ENCODE results near the gene SORBS2. TPM values are rescaled to one million over a fixed set of nuclear protein-coding genes. Genes with fewer than 3 reads are reported as not detected.
A peak's percentile ranks its signal among the peaks of the same experiment; 100 is the strongest.

The SORBS2 gene
- total RNA-seq, 1 experiment from 2014 or later = 44.5 TPM

DNA sequence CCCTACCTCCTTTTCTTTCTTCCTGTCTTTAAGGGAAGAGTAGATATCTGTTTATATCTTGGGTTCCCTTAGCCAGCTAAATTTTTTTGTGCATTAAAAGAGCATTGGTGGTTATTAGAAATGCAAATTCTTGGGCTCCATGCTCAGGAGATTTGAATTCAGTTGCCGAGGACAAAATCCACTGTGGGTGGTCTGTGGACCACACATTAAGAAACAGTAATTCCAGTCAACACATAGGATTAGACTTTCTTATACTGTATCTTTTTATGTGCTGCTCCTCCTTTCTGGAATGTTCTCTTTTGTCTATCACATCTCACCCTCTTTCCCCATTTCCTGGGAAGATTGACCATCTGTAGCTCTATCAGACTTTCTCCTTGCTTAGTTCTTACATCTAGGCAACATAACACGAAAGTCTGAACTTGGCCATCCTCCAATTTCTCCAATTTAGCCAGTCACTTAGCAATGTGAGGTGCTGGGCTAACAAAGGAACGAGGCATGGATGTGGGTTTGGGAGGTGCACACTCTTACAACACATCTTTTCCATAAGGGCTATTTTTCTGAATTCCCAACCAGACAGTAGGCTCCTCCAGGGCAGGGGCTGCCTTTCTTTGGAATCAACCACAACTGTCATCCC is 271.4 kb downstream of the SORBS2 start (continued):
- TF ChIP-seq, protein P1, sequence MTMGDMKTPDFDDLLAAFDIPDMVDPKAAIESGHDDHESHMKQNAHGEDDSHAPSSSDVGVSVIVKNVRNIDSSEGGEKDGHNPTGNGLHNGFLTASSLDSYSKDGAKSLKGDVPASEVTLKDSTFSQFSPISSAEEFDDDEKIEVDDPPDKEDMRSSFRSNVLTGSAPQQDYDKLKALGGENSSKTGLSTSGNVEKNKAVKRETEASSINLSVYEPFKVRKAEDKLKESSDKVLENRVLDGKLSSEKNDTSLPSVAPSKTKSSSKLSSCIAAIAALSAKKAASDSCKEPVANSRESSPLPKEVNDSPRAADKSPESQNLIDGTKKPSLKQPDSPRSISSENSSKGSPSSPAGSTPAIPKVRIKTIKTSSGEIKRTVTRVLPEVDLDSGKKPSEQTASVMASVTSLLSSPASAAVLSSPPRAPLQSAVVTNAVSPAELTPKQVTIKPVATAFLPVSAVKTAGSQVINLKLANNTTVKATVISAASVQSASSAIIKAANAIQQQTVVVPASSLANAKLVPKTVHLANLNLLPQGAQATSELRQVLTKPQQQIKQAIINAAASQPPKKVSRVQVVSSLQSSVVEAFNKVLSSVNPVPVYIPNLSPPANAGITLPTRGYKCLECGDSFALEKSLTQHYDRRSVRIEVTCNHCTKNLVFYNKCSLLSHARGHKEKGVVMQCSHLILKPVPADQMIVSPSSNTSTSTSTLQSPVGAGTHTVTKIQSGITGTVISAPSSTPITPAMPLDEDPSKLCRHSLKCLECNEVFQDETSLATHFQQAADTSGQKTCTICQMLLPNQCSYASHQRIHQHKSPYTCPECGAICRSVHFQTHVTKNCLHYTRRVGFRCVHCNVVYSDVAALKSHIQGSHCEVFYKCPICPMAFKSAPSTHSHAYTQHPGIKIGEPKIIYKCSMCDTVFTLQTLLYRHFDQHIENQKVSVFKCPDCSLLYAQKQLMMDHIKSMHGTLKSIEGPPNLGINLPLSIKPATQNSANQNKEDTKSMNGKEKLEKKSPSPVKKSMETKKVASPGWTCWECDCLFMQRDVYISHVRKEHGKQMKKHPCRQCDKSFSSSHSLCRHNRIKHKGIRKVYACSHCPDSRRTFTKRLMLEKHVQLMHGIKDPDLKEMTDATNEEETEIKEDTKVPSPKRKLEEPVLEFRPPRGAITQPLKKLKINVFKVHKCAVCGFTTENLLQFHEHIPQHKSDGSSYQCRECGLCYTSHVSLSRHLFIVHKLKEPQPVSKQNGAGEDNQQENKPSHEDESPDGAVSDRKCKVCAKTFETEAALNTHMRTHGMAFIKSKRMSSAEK (CRISPR knock-in tag; IDR thresholded peaks at IDR 0.05; ENCODE audit: borderline replicate concordance) = no peak

DNA sequence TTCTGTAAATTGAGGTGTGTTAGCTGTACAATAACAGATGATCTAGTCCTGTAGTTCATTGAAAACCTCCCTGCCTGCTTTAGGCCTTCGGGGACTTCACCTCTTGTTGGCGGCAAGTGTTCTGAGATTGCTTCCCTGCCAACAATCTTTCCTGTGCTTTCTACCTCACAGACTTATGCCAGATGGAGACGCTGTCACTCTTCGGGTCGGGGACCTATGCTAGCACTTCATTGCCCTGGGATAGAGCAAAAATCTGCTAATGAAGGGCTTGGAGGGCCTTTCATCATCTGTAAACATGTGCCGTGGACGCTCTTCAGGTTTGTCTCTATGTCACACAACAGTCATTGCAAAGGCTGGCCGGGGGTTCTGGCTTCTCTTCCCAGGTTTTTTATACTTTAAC is 272.0 kb downstream of the SORBS2 start:
- no peak overlapping the region for H3K27ac Mint-ChIP-seq
- ChIA-PET CTCF (no interaction called here), POLR2A (no interaction called here)
- ATAC-seq (no peak; the same call in 1 of the 2 replicates), DNase-seq (ENCODE audit: low spot score) (peak; percentile 18)
- TF ChIP-seq, protein P2, sequence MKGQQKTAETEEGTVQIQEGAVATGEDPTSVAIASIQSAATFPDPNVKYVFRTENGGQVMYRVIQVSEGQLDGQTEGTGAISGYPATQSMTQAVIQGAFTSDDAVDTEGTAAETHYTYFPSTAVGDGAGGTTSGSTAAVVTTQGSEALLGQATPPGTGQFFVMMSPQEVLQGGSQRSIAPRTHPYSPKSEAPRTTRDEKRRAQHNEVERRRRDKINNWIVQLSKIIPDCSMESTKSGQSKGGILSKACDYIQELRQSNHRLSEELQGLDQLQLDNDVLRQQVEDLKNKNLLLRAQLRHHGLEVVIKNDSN (CRISPR knock-in tag; IDR thresholded peaks at IDR 0.05) = no peak
- H3K4me1 Mint-ChIP-seq = peaks cover 13% of the 10 kb centered on the region
- no peaks in the 10 kb centered on the region for H3K9me3 Mint-ChIP-seq
- H3K27me3 Mint-ChIP-seq (ENCODE audit: low read depth) = peaks cover 7% of the 10 kb centered on the region
- H3K36me3 Mint-ChIP-seq = no peaks in the 10 kb centered on the region
- H3K4me3 Mint-ChIP-seq = no peak overlapping the region

DNA sequence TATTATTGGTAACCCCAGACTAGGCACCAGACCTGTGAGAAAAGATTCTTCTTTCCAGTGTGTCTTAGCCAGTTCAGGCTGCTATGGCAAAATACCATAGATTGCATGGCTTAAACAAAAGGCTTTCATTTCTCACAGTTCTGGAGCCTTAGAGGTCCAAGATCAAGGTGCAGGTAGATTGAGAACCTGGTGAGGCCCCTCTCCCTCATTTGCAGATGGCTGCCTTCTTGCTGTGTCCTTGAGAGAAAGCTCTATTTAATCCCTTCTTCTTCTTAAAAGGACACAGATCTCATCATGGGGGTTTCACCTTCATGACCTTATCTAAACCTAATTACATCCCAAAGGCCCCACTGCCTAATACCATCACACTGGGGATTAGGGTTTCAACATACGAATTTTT is 273.2 kb downstream of the SORBS2 start:
- Mint-ChIP-seq H3K36me3 (no peaks in the 10 kb centered on the region), H3K4me1 (peaks cover 15% of the 10 kb centered on the region), H3K9me3 (no peaks in the 10 kb centered on the region), H3K27ac (no peak overlapping the region), H3K4me3 (no peak overlapping the region), H3K27me3 (ENCODE audit: low read depth) (peaks cover 17% of the 10 kb centered on the region)
- ChIA-PET CTCF (no interaction called here), POLR2A (no interaction called here)
- DNase-seq (ENCODE audit: low spot score) = no peak
- TF ChIP-seq ZNF416 (CRISPR knock-in tag; IDR thresholded peaks at IDR 0.05) (no peak), KAT7 (CRISPR knock-in tag; IDR thresholded peaks at IDR 0.05; ENCODE audit: borderline replicate concordance) (no peak), GRHL2 (CRISPR knock-in tag; IDR thresholded peaks at IDR 0.05; ENCODE audit: insufficient replicate concordance, severe bottlenecking) (no peak), JAZF1 (CRISPR knock-in tag; IDR thresholded peaks at IDR 0.05) (no peak), ESRRA (CRISPR knock-in tag; IDR thresholded peaks at IDR 0.05; ENCODE audit: borderline replicate concordance) (no peak), TCF7 (CRISPR knock-in tag; IDR thresholded peaks at IDR 0.05; ENCODE audit: low read depth) (no peak), GABPB1 (CRISPR knock-in tag; IDR thresholded peaks at IDR 0.05) (no peak), ZNF232 (CRISPR knock-in tag; IDR thresholded peaks at IDR 0.05) (no peak), MYBL2 (CRISPR knock-in tag; IDR thresholded peaks at IDR 0.05) (no peak), EMX1 (CRISPR knock-in tag; IDR thresholded peaks at IDR 0.05) (no peak), CREM (CRISPR knock-in tag; IDR thresholded peaks at IDR 0.05) (no peak)
- TF ChIP-seq, protein P3, sequence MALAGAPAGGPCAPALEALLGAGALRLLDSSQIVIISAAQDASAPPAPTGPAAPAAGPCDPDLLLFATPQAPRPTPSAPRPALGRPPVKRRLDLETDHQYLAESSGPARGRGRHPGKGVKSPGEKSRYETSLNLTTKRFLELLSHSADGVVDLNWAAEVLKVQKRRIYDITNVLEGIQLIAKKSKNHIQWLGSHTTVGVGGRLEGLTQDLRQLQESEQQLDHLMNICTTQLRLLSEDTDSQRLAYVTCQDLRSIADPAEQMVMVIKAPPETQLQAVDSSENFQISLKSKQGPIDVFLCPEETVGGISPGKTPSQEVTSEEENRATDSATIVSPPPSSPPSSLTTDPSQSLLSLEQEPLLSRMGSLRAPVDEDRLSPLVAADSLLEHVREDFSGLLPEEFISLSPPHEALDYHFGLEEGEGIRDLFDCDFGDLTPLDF (CRISPR knock-in tag; IDR thresholded peaks at IDR 0.05) = no peak
- TF ChIP-seq, protein P4, sequence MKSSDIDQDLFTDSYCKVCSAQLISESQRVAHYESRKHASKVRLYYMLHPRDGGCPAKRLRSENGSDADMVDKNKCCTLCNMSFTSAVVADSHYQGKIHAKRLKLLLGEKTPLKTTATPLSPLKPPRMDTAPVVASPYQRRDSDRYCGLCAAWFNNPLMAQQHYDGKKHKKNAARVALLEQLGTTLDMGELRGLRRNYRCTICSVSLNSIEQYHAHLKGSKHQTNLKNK (CRISPR knock-in tag; IDR thresholded peaks at IDR 0.05) = no peak
- no peak for ATAC-seq

All from WTC11 (cell line).